SK-N-SH (cell line): ENCODE data around the gene GGA2.

Source experiments
- CTCF ChIP-seq: fragments of 200-600 bp; sonication (generic); IDR thresholded peaks from 2 replicates; pipeline ENCODE4 v1.6.1; 2017; ENCODE audit warnings: antibody characterized with exemption, mild to moderate bottlenecking, moderate library complexity
- EP300 ChIP-seq, 2 experiments: IDR thresholded peaks; 2 replicates each; pipeline versions ENCODE4 v1.4.0 to v1.6.1; 2012; ENCODE audit warnings: borderline replicate concordance in 1 of 2, low read depth in 1 of 2, low read length in 1 of 2
- FOXM1 ChIP-seq: IDR thresholded peaks from 2 replicates; pipeline ENCODE4 v1.4.0; 2012; ENCODE audit warnings: low read depth, mild to moderate bottlenecking
- IRF3 ChIP-seq: fragments of 150-350 bp; IDR thresholded peaks from 2 replicates; pipeline ENCODE4 v1.6.1; 2016; ENCODE audit warnings: mild to moderate bottlenecking, low read depth, low read length
- RAD21 ChIP-seq: IDR thresholded peaks from 2 replicates; pipeline ENCODE4 v1.6.1; 2012; ENCODE audit warnings: mild to moderate bottlenecking, low read length
- TAF1 ChIP-seq: IDR thresholded peaks from 2 replicates; pipeline ENCODE4 v1.6.1; 2012; ENCODE audit warnings: low read depth, mild to moderate bottlenecking, low read length, moderate library complexity, borderline replicate concordance
- TCF12 ChIP-seq: IDR thresholded peaks from 2 replicates; pipeline ENCODE4 v1.4.0; 2012
- USF2 ChIP-seq: fragments of 150-350 bp; IDR thresholded peaks from 2 replicates; pipeline ENCODE4 v1.6.1; 2017; ENCODE audit warnings: antibody characterized with exemption, low read length, low read depth, borderline replicate concordance

- TF ChIP-seq IRF3 (no peak), TAF1 (no peak), CTCF (no peak), EP300 (IDR thresholded peaks at IDR 0.05; ENCODE audit: borderline replicate concordance in 1 of 2, low read depth in 1 of 2, low read length in 1 of 2) (no peak), TCF12 (no peak), USF2 (no peak), FOXM1 (no peak), RAD21 (no peak)
These were observed 3.7 kb downstream of the GGA2 start for GRCh38 chr16:23506606-23506994.
